Astrocyte (in vitro differentiated cells and primary cell): Measurements from ENCODE around the gene STIM1. TPM values are rescaled to one million over a fixed set of nuclear protein-coding genes. Genes with fewer than 3 reads are reported as not detected.

Experiments used
- DNase-seq: peaks from one replicate; pipeline ENCODE4 v3.0.0-alpha.2; 2010; ENCODE audit warnings: low read depth
- FAIRE-seq: peaks from 2 replicates; lab custom pipeline; 2011; peaks lifted over from hg19 to GRCh38; lab: Jason Lieb, UNC
- H2AFZ ChIP-seq: 2 replicates; pipeline ENCODE4 v1.6.0; 2012; ENCODE audit warnings: low read depth, low read length, inconsistent platforms
- H3K27ac ChIP-seq: 2 replicates; pipeline ENCODE4 v1.5.1; 2011; ENCODE audit warnings: low read depth, low read length, inconsistent platforms
- H3K27me3 ChIP-seq: 2 replicates; pipeline ENCODE4 v1.6.0; 2011; ENCODE audit warnings: low read length, inconsistent platforms; ENCODE audit not compliant: insufficient read depth
- H3K36me3 ChIP-seq: 2 replicates; pipeline ENCODE4 v1.5.1; 2011; ENCODE audit warnings: low read length, inconsistent platforms; ENCODE audit not compliant: insufficient read depth
- H3K4me1 ChIP-seq: 2 replicates; pipeline ENCODE4 v1.5.1; 2011; ENCODE audit warnings: low read length, inconsistent platforms; ENCODE audit not compliant: insufficient read depth
- H3K4me2 ChIP-seq: 2 replicates; pipeline ENCODE4 v1.6.0; 2012; ENCODE audit warnings: low read length, inconsistent platforms
- H3K4me3 ChIP-seq: 2 replicates; pipeline ENCODE4 v1.5.1; 2011; ENCODE audit warnings: low read depth, mild to moderate bottlenecking, low read length, inconsistent platforms; ENCODE audit not compliant: insufficient read depth
- H3K79me2 ChIP-seq: 2 replicates; pipeline ENCODE4 v1.6.0; 2012; ENCODE audit warnings: mild to moderate bottlenecking, low read length, inconsistent platforms; ENCODE audit not compliant: insufficient read depth
- H3K9ac ChIP-seq: 2 replicates; pipeline ENCODE4 v1.6.0; 2012; ENCODE audit warnings: mild to moderate bottlenecking, low read length, inconsistent platforms
- H3K9me3 ChIP-seq: 2 replicates; pipeline ENCODE4 v1.5.1; 2012; ENCODE audit warnings: low read depth, mild to moderate bottlenecking, low read length, inconsistent platforms; ENCODE audit not compliant: insufficient read depth
- H4K20me1 ChIP-seq: 2 replicates; pipeline ENCODE4 v1.6.0; 2012; ENCODE audit warnings: low read length, inconsistent platforms; ENCODE audit not compliant: insufficient read depth
- H3K27ac Mint-ChIP-seq: one replicate; pipeline ENCODE4 v1.8.0; 2021; ENCODE audit warnings: mild to moderate bottlenecking, mixed read lengths; ENCODE audit not compliant: unreplicated experiment
- H3K27me3 Mint-ChIP-seq: one replicate; pipeline ENCODE4 v1.8.0; 2021; ENCODE audit warnings: low read depth, mixed read lengths; ENCODE audit not compliant: unreplicated experiment
- H3K36me3 Mint-ChIP-seq: one replicate; pipeline ENCODE4 v1.8.0; 2021; ENCODE audit warnings: low read depth, mixed read lengths; ENCODE audit not compliant: unreplicated experiment
- H3K4me1 Mint-ChIP-seq: one replicate; pipeline ENCODE4 v1.8.0; 2021; ENCODE audit warnings: low read depth, mixed read lengths; ENCODE audit not compliant: unreplicated experiment
- H3K4me3 Mint-ChIP-seq: one replicate; pipeline ENCODE4 v1.8.0; 2021; ENCODE audit warnings: mild to moderate bottlenecking, moderate library complexity, mixed read lengths; ENCODE audit not compliant: unreplicated experiment
- H3K9me3 Mint-ChIP-seq: one replicate; pipeline ENCODE4 v1.8.0; 2021; ENCODE audit warnings: mild to moderate bottlenecking, mixed read lengths; ENCODE audit not compliant: unreplicated experiment
- CTCF ChIP-seq: IDR thresholded peaks from 2 replicates; pipeline ENCODE4 v1.5.1; 2011; ENCODE audit warnings: low read depth, mild to moderate bottlenecking, inconsistent platforms, low read length, moderate library complexity; ENCODE audit not compliant: insufficient read depth
- EZH2 ChIP-seq: IDR thresholded peaks from 2 replicates; pipeline ENCODE4 v1.6.1; 2012; ENCODE audit warnings: mild to moderate bottlenecking, low read length, inconsistent platforms; ENCODE audit not compliant: insufficient read depth
- total RNA-seq: library from RNA; stranded (reverse); gene quantifications from 2 replicates; pipeline ENCODE4 v1.2.1, GENCODE V29; 2021

Gene STIM1
- total RNA-seq, 1 donor from 2014 or later: 42.9 TPM

GRCh38 chr11:3909901-3910300 is 54.4 kb downstream of the STIM1 start:
- no peak overlapping the region for H3K4me2 ChIP-seq
- no peaks in the 10 kb centered on the region for H3K79me2 ChIP-seq
- Mint-ChIP-seq H3K27me3 (no peaks in the 10 kb centered on the region), H3K27ac (no peak overlapping the region), H3K4me1 (peaks cover 12% of the 10 kb centered on the region), H3K36me3 (no peaks in the 10 kb centered on the region), H3K9me3 (no peaks in the 10 kb centered on the region), H3K4me3 (no peak overlapping the region)
- H3K4me1 ChIP-seq: peaks cover 6% of the 10 kb centered on the region
- H3K27me3 ChIP-seq: no peaks in the 10 kb centered on the region
- H3K27ac ChIP-seq: no peak overlapping the region
- FAIRE-seq (no peak), DNase-seq (no peak)
- no peak overlapping the region for H3K9ac ChIP-seq
- H2AFZ ChIP-seq: no peak overlapping the region
- TF ChIP-seq CTCF (no peak), EZH2 (no peak)
- H3K9me3 ChIP-seq: no peaks in the 10 kb centered on the region
- no peaks in the 10 kb centered on the region for H3K36me3 ChIP-seq
- no peak overlapping the region for H3K4me3 ChIP-seq
- H4K20me1 ChIP-seq: peaks cover 26% of the 10 kb centered on the region

GRCh38 chr11:3911908-3912505 is 56.5 kb downstream of the STIM1 start:
- TF ChIP-seq CTCF (no peak), EZH2 (no peak)
- Histone ChIP-seq H3K4me1 (no peaks in the 10 kb centered on the region), H3K27ac (no peak overlapping the region), H3K36me3 (no peaks in the 10 kb centered on the region), H3K4me3 (no peak overlapping the region), H3K9me3 (no peaks in the 10 kb centered on the region), H4K20me1 (peaks cover 12% of the 10 kb centered on the region), H3K79me2 (peaks cover 3% of the 10 kb centered on the region), H2AFZ (no peak overlapping the region), H3K9ac (no peak overlapping the region), H3K4me2 (no peak overlapping the region), H3K27me3 (no peaks in the 10 kb centered on the region)
- FAIRE-seq: no peak
- DNase-seq: no peak
- Mint-ChIP-seq H3K4me3 (no peak overlapping the region), H3K36me3 (no peaks in the 10 kb centered on the region), H3K27ac (no peak overlapping the region), H3K27me3 (no peaks in the 10 kb centered on the region), H3K9me3 (no peaks in the 10 kb centered on the region), H3K4me1 (no peaks in the 10 kb centered on the region)

GRCh38 chr11:3913921-3914320 is 58.5 kb downstream of the STIM1 start:
- no peak overlapping the region for H3K4me3 Mint-ChIP-seq
- no peak for FAIRE-seq

More at GRCh38 chr11:3913921-3914320, 58.5 kb downstream of the STIM1 start:
- no peaks in the 10 kb centered on the region for H3K9me3 Mint-ChIP-seq
- Histone ChIP-seq H3K9me3 (no peaks in the 10 kb centered on the region), H3K36me3 (no peaks in the 10 kb centered on the region), H4K20me1 (peaks cover 4% of the 10 kb centered on the region), H3K27ac (no peak overlapping the region), H3K4me1 (no peaks in the 10 kb centered on the region), H3K79me2 (peaks cover 4% of the 10 kb centered on the region), H3K4me2 (no peak overlapping the region), H2AFZ (no peak overlapping the region), H3K4me3 (no peak overlapping the region), H3K27me3 (no peaks in the 10 kb centered on the region), H3K9ac (no peak overlapping the region)
- DNase-seq: no peak
- no peaks in the 10 kb centered on the region for H3K27me3 Mint-ChIP-seq
- TF ChIP-seq EZH2 (no peak), CTCF (no peak)
- no peaks in the 10 kb centered on the region for H3K36me3 Mint-ChIP-seq
- no peaks in the 10 kb centered on the region for H3K4me1 Mint-ChIP-seq
- no peak overlapping the region for H3K27ac Mint-ChIP-seq
